ENCODE measurements around the gene CREM. TPM values are rescaled to one million over a fixed set of nuclear protein-coding genes. Genes with fewer than 3 reads are reported as not detected.

Gene CREM
- total and polyA plus RNA-seq, 10 of the 15 experiments (the other 5 are each of a cell fraction or from before 2014, with no cell fraction given) = 51.3 to 115 (median 70.6) TPM

DNA sequence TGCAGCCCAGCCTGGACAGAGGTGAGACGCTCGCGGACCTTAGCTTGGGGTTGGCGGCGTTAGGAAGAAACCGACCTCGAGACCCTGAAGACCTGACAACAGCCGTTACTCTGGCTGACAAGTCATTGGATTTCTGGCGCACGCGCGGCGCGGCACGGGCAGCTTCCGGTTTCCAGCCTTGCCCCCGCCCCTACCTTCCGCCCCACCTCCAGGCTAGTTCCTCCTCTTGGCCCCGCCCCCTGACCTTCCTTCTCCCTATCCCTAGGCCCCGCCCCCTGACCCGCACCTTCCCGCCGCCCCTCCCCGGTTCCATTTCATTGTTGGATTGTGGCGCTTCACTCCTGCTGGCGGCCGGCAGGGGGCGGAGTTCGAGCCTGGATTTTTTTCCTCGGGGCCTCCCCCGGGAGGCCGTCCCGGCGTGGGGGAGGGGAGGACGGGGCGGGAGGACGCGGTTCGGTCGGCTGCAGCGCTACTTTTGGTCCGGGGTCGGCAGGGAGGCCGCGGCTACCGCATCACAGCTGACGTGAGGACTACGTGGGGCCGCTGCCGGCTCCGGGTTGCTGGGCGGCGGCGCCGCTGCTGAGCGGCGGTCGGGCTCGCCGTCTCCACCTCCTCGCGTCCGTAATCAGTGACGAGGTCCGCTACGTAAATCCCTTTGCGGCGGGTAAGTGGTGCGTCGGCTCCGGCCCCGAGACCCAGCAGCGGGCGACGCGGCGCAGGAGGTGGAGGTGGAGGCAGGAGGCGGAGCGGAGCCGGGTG, at the start of gene CREM (continued):
- peak; percentile 49 for TF ChIP-seq CBFB (IDR thresholded peaks at IDR 0.05; ENCODE audit: low read depth)
- TF ChIP-seq TCF3 (IDR thresholded peaks at IDR 0.05; ENCODE audit: borderline replicate concordance, insufficient read depth, low read depth, low read length) = peak; percentile 80
- peak; percentile 91 for TF ChIP-seq RAD21 (IDR thresholded peaks at IDR 0.05; ENCODE audit: insufficient read depth, low read depth, low read length)
- TF ChIP-seq NBN (IDR thresholded peaks at IDR 0.05) = peak; percentile 88
- TF ChIP-seq, protein P1, sequence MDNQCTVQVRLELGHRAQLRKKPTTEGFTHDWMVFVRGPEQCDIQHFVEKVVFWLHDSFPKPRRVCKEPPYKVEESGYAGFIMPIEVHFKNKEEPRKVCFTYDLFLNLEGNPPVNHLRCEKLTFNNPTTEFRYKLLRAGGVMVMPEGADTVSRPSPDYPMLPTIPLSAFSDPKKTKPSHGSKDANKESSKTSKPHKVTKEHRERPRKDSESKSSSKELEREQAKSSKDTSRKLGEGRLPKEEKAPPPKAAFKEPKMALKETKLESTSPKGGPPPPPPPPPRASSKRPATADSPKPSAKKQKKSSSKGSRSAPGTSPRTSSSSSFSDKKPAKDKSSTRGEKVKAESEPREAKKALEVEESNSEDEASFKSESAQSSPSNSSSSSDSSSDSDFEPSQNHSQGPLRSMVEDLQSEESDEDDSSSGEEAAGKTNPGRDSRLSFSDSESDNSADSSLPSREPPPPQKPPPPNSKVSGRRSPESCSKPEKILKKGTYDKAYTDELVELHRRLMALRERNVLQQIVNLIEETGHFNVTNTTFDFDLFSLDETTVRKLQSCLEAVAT (IDR thresholded peaks at IDR 0.05) = no peak
- TF ChIP-seq SRF (IDR thresholded peaks at IDR 0.05; ENCODE audit: low read depth in 2 of 2, low read length in 2 of 2) = peak in 1 of 2 experiments; percentile 9; a peak in 1 of 4 replicates
- no peak; the same call in 1 of the 2 replicates for TF ChIP-seq PML (IDR thresholded peaks at IDR 0.05; ENCODE audit: low read length)
- TF ChIP-seq ATF7 (IDR thresholded peaks at IDR 0.05; ENCODE audit: low read depth) = peak; percentile 25
- no peak for TF ChIP-seq CEBPB (IDR thresholded peaks at IDR 0.05; ENCODE audit: borderline replicate concordance in 1 of 2, low read depth in 2 of 2, low read length in 2 of 2)
- TF ChIP-seq EP300 (IDR thresholded peaks at IDR 0.05; ENCODE audit: borderline replicate concordance in 1 of 2, control insufficient read depth in 1 of 2, low read depth in 2 of 2, low read length in 2 of 2) = peak; percentile 90 to 92; a peak in 3 of 4 replicates
- peak; percentile 85; the same call in 1 of the 2 replicates for TF ChIP-seq NR2F1 (conservative IDR thresholded peaks at IDR 0.05)
- TF ChIP-seq RELB (IDR thresholded peaks at IDR 0.05; ENCODE audit: low read depth) = peak; percentile 58
- no peak for TF ChIP-seq USF1 (IDR thresholded peaks at IDR 0.05; ENCODE audit: borderline replicate concordance, extremely low read length, insufficient read depth, low read depth, low read length)
- TF ChIP-seq MEF2B (IDR thresholded peaks at IDR 0.05; ENCODE audit: partially characterized antibody, poor library complexity, severe bottlenecking) = peak; percentile 85
- no peak for TF ChIP-seq E2F8 (IDR thresholded peaks at IDR 0.05; ENCODE audit: low read depth, partially characterized antibody)
- 0 out of 2 replicates have a peak, but pooled peaks have one; percentile 28 for TF ChIP-seq IRF4 (IDR thresholded peaks at IDR 0.05; ENCODE audit: low read depth, low read length)
- TF ChIP-seq STAT1 (conservative IDR thresholded peaks at IDR 0.05) = no peak; the same call in 1 of the 2 replicates
- TF ChIP-seq, protein P2, sequence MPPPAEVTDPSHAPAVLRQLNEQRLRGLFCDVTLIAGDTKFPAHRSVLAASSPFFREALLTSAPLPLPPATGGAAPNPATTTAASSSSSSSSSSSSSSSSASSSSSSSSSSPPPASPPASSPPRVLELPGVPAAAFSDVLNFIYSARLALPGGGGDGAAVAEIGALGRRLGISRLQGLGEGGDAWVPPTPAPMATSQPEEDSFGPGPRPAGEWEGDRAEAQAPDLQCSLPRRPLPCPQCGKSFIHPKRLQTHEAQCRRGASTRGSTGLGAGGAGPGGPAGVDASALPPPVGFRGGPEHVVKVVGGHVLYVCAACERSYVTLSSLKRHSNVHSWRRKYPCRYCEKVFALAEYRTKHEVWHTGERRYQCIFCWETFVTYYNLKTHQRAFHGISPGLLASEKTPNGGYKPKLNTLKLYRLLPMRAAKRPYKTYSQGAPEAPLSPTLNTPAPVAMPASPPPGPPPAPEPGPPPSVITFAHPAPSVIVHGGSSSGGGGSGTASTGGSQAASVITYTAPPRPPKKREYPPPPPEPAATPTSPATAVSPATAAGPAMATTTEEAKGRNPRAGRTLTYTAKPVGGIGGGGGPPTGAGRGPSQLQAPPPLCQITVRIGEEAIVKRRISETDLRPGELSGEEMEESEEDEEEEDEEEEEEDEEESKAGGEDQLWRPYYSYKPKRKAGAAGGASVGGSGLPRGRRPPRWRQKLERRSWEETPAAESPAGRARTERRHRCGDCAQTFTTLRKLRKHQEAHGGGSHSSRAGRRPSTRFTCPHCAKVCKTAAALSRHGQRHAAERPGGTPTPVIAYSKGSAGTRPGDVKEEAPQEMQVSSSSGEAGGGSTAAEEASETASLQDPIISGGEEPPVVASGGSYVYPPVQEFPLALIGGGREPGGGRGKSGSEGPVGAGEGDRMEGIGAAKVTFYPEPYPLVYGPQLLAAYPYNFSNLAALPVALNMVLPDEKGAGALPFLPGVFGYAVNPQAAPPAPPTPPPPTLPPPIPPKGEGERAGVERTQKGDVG (CRISPR knock-in tag; IDR thresholded peaks at IDR 0.05) = no peak

All from GM12878 (cell line).